Measurements from ENCODE around the gene BLM.

Gene BLM

GRCh38 chr15:90789462-90789861, 72.3 kb downstream of the BLM start:
- H3K36me3 ChIP-seq (ENCODE audit: control insufficient read depth, insufficient read depth, low read length), result peaks cover 87% of the 10 kb centered on the region
- H3K4me3 ChIP-seq (ENCODE audit: low read depth, low read length), result no peak overlapping the region
- H3K9ac ChIP-seq (ENCODE audit: low read depth, low read length), result no peak overlapping the region
- no peaks in the 10 kb centered on the region for H3K4me1 ChIP-seq (ENCODE audit: control insufficient read depth, insufficient read depth, low read length)
- no peaks in the 10 kb centered on the region for H3K27me3 ChIP-seq (ENCODE audit: control insufficient read depth, insufficient read depth, low read length)
- no peaks in the 10 kb centered on the region for H3K9me3 ChIP-seq (ENCODE audit: control insufficient read depth, insufficient read depth, low read length)
- H3K27ac ChIP-seq (ENCODE audit: low read depth, low read length), result no peak overlapping the region

- Histone ChIP-seq H3K27me3 (ENCODE audit: control insufficient read depth, insufficient read depth, low read length) (no peaks in the 10 kb centered on the region), H3K36me3 (ENCODE audit: control insufficient read depth, insufficient read depth, low read length) (peaks cover 86% of the 10 kb centered on the region), H3K27ac (ENCODE audit: low read depth, low read length) (no peak overlapping the region), H3K9me3 (ENCODE audit: control insufficient read depth, insufficient read depth, low read length) (no peaks in the 10 kb centered on the region), H3K4me1 (ENCODE audit: control insufficient read depth, insufficient read depth, low read length) (no peaks in the 10 kb centered on the region), H3K9ac (ENCODE audit: low read depth, low read length) (no peak overlapping the region), H3K4me3 (ENCODE audit: low read depth, low read length) (no peak overlapping the region)
Observed at GRCh38 chr15:90790057-90790456, 72.9 kb downstream of the BLM start.

GRCh38 chr15:90790561-90790960, 73.4 kb downstream of the BLM start:
- Histone ChIP-seq H3K27ac (ENCODE audit: low read depth, low read length) (no peak overlapping the region), H3K4me3 (ENCODE audit: low read depth, low read length) (no peak overlapping the region), H3K36me3 (ENCODE audit: control insufficient read depth, insufficient read depth, low read length) (peaks cover 83% of the 10 kb centered on the region), H3K27me3 (ENCODE audit: control insufficient read depth, insufficient read depth, low read length) (no peaks in the 10 kb centered on the region), H3K9ac (ENCODE audit: low read depth, low read length) (no peak overlapping the region), H3K9me3 (ENCODE audit: control insufficient read depth, insufficient read depth, low read length) (no peaks in the 10 kb centered on the region), H3K4me1 (ENCODE audit: control insufficient read depth, insufficient read depth, low read length) (no peaks in the 10 kb centered on the region)

GRCh38 chr15:90794538-90794937, 77.4 kb downstream of the BLM start:
- H3K36me3 ChIP-seq (ENCODE audit: control insufficient read depth, insufficient read depth, low read length), result peaks cover 81% of the 10 kb centered on the region
- H3K4me1 ChIP-seq (ENCODE audit: control insufficient read depth, insufficient read depth, low read length), result no peaks in the 10 kb centered on the region
- no peaks in the 10 kb centered on the region for H3K27me3 ChIP-seq (ENCODE audit: control insufficient read depth, insufficient read depth, low read length)

GRCh38 chr15:90799639-90800170, 82.6 kb downstream of the BLM start:
- Histone ChIP-seq H3K9me3 (ENCODE audit: control insufficient read depth, insufficient read depth, low read length) (no peaks in the 10 kb centered on the region), H3K4me3 (ENCODE audit: low read depth, low read length) (no peak overlapping the region), H3K27me3 (ENCODE audit: control insufficient read depth, insufficient read depth, low read length) (no peaks in the 10 kb centered on the region), H3K9ac (ENCODE audit: low read depth, low read length) (no peak overlapping the region), H3K27ac (ENCODE audit: low read depth, low read length) (no peak overlapping the region), H3K36me3 (ENCODE audit: control insufficient read depth, insufficient read depth, low read length) (peaks cover 72% of the 10 kb centered on the region), H3K4me1 (ENCODE audit: control insufficient read depth, insufficient read depth, low read length) (no peaks in the 10 kb centered on the region)

More at GRCh38 chr15:90794538-90794937, 77.4 kb downstream of the BLM start:
- H3K9ac ChIP-seq (ENCODE audit: low read depth, low read length), result no peak overlapping the region
- no peaks in the 10 kb centered on the region for H3K9me3 ChIP-seq (ENCODE audit: control insufficient read depth, insufficient read depth, low read length)
- no peak overlapping the region for H3K27ac ChIP-seq (ENCODE audit: low read depth, low read length)
- H3K4me3 ChIP-seq (ENCODE audit: low read depth, low read length), result no peak overlapping the region

GRCh38 chr15:90801803-90802202, 84.7 kb downstream of the BLM start:
- H3K27ac ChIP-seq (ENCODE audit: low read depth, low read length), result no peak overlapping the region
- H3K4me1 ChIP-seq (ENCODE audit: control insufficient read depth, insufficient read depth, low read length), result no peaks in the 10 kb centered on the region
- H3K27me3 ChIP-seq (ENCODE audit: control insufficient read depth, insufficient read depth, low read length), result no peaks in the 10 kb centered on the region
- H3K9ac ChIP-seq (ENCODE audit: low read depth, low read length), result no peak overlapping the region
- no peaks in the 10 kb centered on the region for H3K9me3 ChIP-seq (ENCODE audit: control insufficient read depth, insufficient read depth, low read length)
- H3K36me3 ChIP-seq (ENCODE audit: control insufficient read depth, insufficient read depth, low read length), result peaks cover 61% of the 10 kb centered on the region
- no peak overlapping the region for H3K4me3 ChIP-seq (ENCODE audit: low read depth, low read length)

- H3K27ac ChIP-seq (ENCODE audit: low read depth, low read length), result no peak overlapping the region
- peaks cover 80% of the 10 kb centered on the region for H3K36me3 ChIP-seq (ENCODE audit: control insufficient read depth, insufficient read depth, low read length)
- no peaks in the 10 kb centered on the region for H3K9me3 ChIP-seq (ENCODE audit: control insufficient read depth, insufficient read depth, low read length)
- H3K4me1 ChIP-seq (ENCODE audit: control insufficient read depth, insufficient read depth, low read length), result no peaks in the 10 kb centered on the region
- H3K9ac ChIP-seq (ENCODE audit: low read depth, low read length), result no peak overlapping the region
- H3K27me3 ChIP-seq (ENCODE audit: control insufficient read depth, insufficient read depth, low read length), result no peaks in the 10 kb centered on the region
- H3K4me3 ChIP-seq (ENCODE audit: low read depth, low read length), result no peak overlapping the region
Observed at GRCh38 chr15:90807074-90807785, 90.1 kb downstream of the BLM start.

GRCh38 chr15:90807786-90808086, 90.6 kb downstream of the BLM start:
- no peak overlapping the region for H3K4me3 ChIP-seq (ENCODE audit: low read depth, low read length)
- no peaks in the 10 kb centered on the region for H3K9me3 ChIP-seq (ENCODE audit: control insufficient read depth, insufficient read depth, low read length)
- H3K27me3 ChIP-seq (ENCODE audit: control insufficient read depth, insufficient read depth, low read length), result no peaks in the 10 kb centered on the region
- H3K27ac ChIP-seq (ENCODE audit: low read depth, low read length), result no peak overlapping the region
- no peaks in the 10 kb centered on the region for H3K4me1 ChIP-seq (ENCODE audit: control insufficient read depth, insufficient read depth, low read length)
- peaks cover 82% of the 10 kb centered on the region for H3K36me3 ChIP-seq (ENCODE audit: control insufficient read depth, insufficient read depth, low read length)
- no peak overlapping the region for H3K9ac ChIP-seq (ENCODE audit: low read depth, low read length)

- Histone ChIP-seq H3K27ac (ENCODE audit: low read depth, low read length) (no peak overlapping the region), H3K4me1 (ENCODE audit: control insufficient read depth, insufficient read depth, low read length) (peaks cover 3% of the 10 kb centered on the region), H3K36me3 (ENCODE audit: control insufficient read depth, insufficient read depth, low read length) (peaks cover 75% of the 10 kb centered on the region), H3K4me3 (ENCODE audit: low read depth, low read length) (no peak overlapping the region), H3K9ac (ENCODE audit: low read depth, low read length) (no peak overlapping the region), H3K27me3 (ENCODE audit: control insufficient read depth, insufficient read depth, low read length) (no peaks in the 10 kb centered on the region), H3K9me3 (ENCODE audit: control insufficient read depth, insufficient read depth, low read length) (no peaks in the 10 kb centered on the region)
Observed at GRCh38 chr15:90808517-90809235, 91.5 kb downstream of the BLM start.

GRCh38 chr15:90809536-90809935, 92.4 kb downstream of the BLM start:
- no peaks in the 10 kb centered on the region for H3K27me3 ChIP-seq (ENCODE audit: control insufficient read depth, insufficient read depth, low read length)
- no peaks in the 10 kb centered on the region for H3K9me3 ChIP-seq (ENCODE audit: control insufficient read depth, insufficient read depth, low read length)
- no peak overlapping the region for H3K4me3 ChIP-seq (ENCODE audit: low read depth, low read length)
- peaks cover 67% of the 10 kb centered on the region for H3K36me3 ChIP-seq (ENCODE audit: control insufficient read depth, insufficient read depth, low read length)
- H3K4me1 ChIP-seq (ENCODE audit: control insufficient read depth, insufficient read depth, low read length), result peaks cover 11% of the 10 kb centered on the region
- no peak overlapping the region for H3K27ac ChIP-seq (ENCODE audit: low read depth, low read length)
- H3K9ac ChIP-seq (ENCODE audit: low read depth, low read length), result no peak overlapping the region

GRCh38 chr15:90810354-90810753, 93.2 kb downstream of the BLM start:
- Histone ChIP-seq H3K4me1 (ENCODE audit: control insufficient read depth, insufficient read depth, low read length) (peaks cover 15% of the 10 kb centered on the region), H3K27me3 (ENCODE audit: control insufficient read depth, insufficient read depth, low read length) (no peaks in the 10 kb centered on the region), H3K27ac (ENCODE audit: low read depth, low read length) (no peak overlapping the region), H3K9me3 (ENCODE audit: control insufficient read depth, insufficient read depth, low read length) (no peaks in the 10 kb centered on the region), H3K9ac (ENCODE audit: low read depth, low read length) (no peak overlapping the region), H3K4me3 (ENCODE audit: low read depth, low read length) (no peak overlapping the region), H3K36me3 (ENCODE audit: control insufficient read depth, insufficient read depth, low read length) (peaks cover 67% of the 10 kb centered on the region)

All from HUES48 (cell line).